MM.1S (cell line): ENCODE data around the gene MIB2.
A peak's percentile ranks its signal among the peaks of the same experiment; 100 is the strongest.

Experiments used
- DNase-seq: peaks from one replicate; pipeline ENCODE4 v3.0.0-alpha.2; 2015
- H2AFZ ChIP-seq: fragments of 300-600 bp; sonication (generic); 2 replicates; pipeline ENCODE4 v1.6.0; 2016; ENCODE audit warnings: antibody characterized with exemption, low read length
- H3F3A ChIP-seq: fragments of 300-600 bp; sonication (generic); 2 replicates; pipeline ENCODE4 v1.6.1; 2016; ENCODE audit warnings: mild to moderate bottlenecking, antibody characterized with exemption, low read length, moderate library complexity, mixed read lengths; ENCODE audit not compliant: insufficient read depth
- H3K27ac ChIP-seq: fragments of 300-600 bp; sonication (generic); 2 replicates; pipeline ENCODE4 v1.5.1; 2016; ENCODE audit warnings: mild to moderate bottlenecking, low read length
- H3K27me3 ChIP-seq: fragments of 300-600 bp; sonication (generic); replicated peaks from 2 replicates; pipeline ENCODE4 v1.6.0; 2016; ENCODE audit warnings: low read length; ENCODE audit not compliant: insufficient read depth
- H3K36me3 ChIP-seq: fragments of 300-600 bp; sonication (generic); replicated peaks from 2 replicates; pipeline ENCODE4 v1.6.1; 2016; ENCODE audit warnings: mild to moderate bottlenecking, low read length, mixed read lengths; ENCODE audit not compliant: insufficient read depth
- H3K4me1 ChIP-seq: fragments of 300-600 bp; sonication (generic); 2 replicates; pipeline ENCODE4 v1.6.1; 2016; ENCODE audit warnings: low read length, mixed read lengths
- H3K4me2 ChIP-seq: fragments of 300-600 bp; sonication (generic); 2 replicates; pipeline ENCODE4 v1.6.0; 2016; ENCODE audit warnings: low read depth, low read length
- H3K4me3 ChIP-seq: fragments of 300-600 bp; sonication (generic); 2 replicates; pipeline ENCODE4 v1.5.1; 2016; ENCODE audit warnings: low read length, mixed read lengths
- H3K79me2 ChIP-seq: fragments of 300-600 bp; sonication (generic); 2 replicates; pipeline ENCODE4 v1.6.1; 2016; ENCODE audit warnings: mixed run types, low read length, mixed read lengths
- H3K9ac ChIP-seq: fragments of 300-600 bp; sonication (generic); 2 replicates; pipeline ENCODE4 v1.6.1; 2016; ENCODE audit warnings: low read length, mixed read lengths
- H3K9me2 ChIP-seq: fragments of 300-600 bp; sonication (generic); replicated peaks from 2 replicates; pipeline ENCODE4 v1.6.1; 2016; ENCODE audit warnings: mild to moderate bottlenecking, low read length, mixed read lengths; ENCODE audit not compliant: insufficient read depth
- H3K9me3 ChIP-seq: fragments of 300-600 bp; sonication (generic); replicated peaks from 2 replicates; pipeline ENCODE4 v1.6.1; 2016; ENCODE audit warnings: mild to moderate bottlenecking, low read length, mixed read lengths; ENCODE audit not compliant: insufficient read depth
- H4K20me1 ChIP-seq: fragments of 300-600 bp; sonication (generic); 2 replicates; pipeline ENCODE4 v1.6.1; 2016; ENCODE audit warnings: mild to moderate bottlenecking, low read length, moderate library complexity, mixed read lengths; ENCODE audit not compliant: insufficient read depth
- CTCF ChIP-seq: fragments of 300-600 bp; sonication (generic); IDR thresholded peaks from 2 replicates; pipeline ENCODE4 v1.5.1; 2016; ENCODE audit warnings: antibody characterized with exemption, low read length, mixed read lengths
- EZH2 ChIP-seq: fragments of 300-600 bp; sonication (generic); optimal IDR thresholded peaks from 2 replicates; pipeline ENCODE3; 2017; ENCODE audit warnings: low read depth, mild to moderate bottlenecking, antibody characterized with exemption, low read length, mixed read lengths
- EZH2phosphoT487 ChIP-seq: fragments of 300-600 bp; sonication (generic); IDR thresholded peaks from 2 replicates; pipeline ENCODE4 v1.6.1; 2018; ENCODE audit warnings: antibody characterized with exemption, low read length

The MIB2 gene

GRCh38 chr1:1601564-1602303 lies 13.6 kb upstream of the MIB2 start:
- Histone ChIP-seq H3K79me2 (no peaks in the 10 kb centered on the region), H3K4me3 (peak overlapping the region; percentile 12; the same call in 1 of the 2 replicates), H3F3A (peaks cover 12% of the 10 kb centered on the region; the same call in 1 of the 2 replicates), H3K27me3 (peaks cover 21% of the 10 kb centered on the region), H3K9me2 (no peaks in the 10 kb centered on the region), H4K20me1 (no peaks in the 10 kb centered on the region), H3K27ac (no peak overlapping the region), H3K4me1 (peaks cover 17% of the 10 kb centered on the region), H3K36me3 (no peaks in the 10 kb centered on the region), H2AFZ (peak overlapping the region; percentile 49; the same call in 1 of the 2 replicates), H3K9ac (peak overlapping the region; percentile 1; the same call in 1 of the 2 replicates), H3K9me3 (no peaks in the 10 kb centered on the region), H3K4me2 (peak overlapping the region; percentile 64)
- TF ChIP-seq CTCF (no peak), EZH2phosphoT487 (no peak), EZH2 (no peak)
- no peak for DNase-seq

- H3K9me3 ChIP-seq = no peaks in the 10 kb centered on the region
- H3K4me1 ChIP-seq = peaks cover 17% of the 10 kb centered on the region
- H3K4me3 ChIP-seq = peak overlapping the region; percentile 12
These were observed 12.9 kb upstream of the MIB2 start for GRCh38 chr1:1602304-1602967.

GRCh38 chr1:1602968-1603506 lies 12.3 kb upstream of the MIB2 start:
- no peaks in the 10 kb centered on the region for H4K20me1 ChIP-seq
- peaks cover 12% of the 10 kb centered on the region; the same call in 1 of the 2 replicates for H3F3A ChIP-seq
- H2AFZ ChIP-seq = 0 out of 2 replicates have a peak overlapping the region, but pooled peaks have one; percentile 49
- no peak for DNase-seq
- H3K4me2 ChIP-seq = peak overlapping the region; percentile 64
- H3K27ac ChIP-seq = no peak overlapping the region
- no peaks in the 10 kb centered on the region for H3K9me3 ChIP-seq
- H3K4me1 ChIP-seq = peaks cover 17% of the 10 kb centered on the region
- H3K36me3 ChIP-seq = no peaks in the 10 kb centered on the region
- H3K9ac ChIP-seq = no peak overlapping the region
- no peaks in the 10 kb centered on the region for H3K9me2 ChIP-seq
- H3K4me3 ChIP-seq = no peak overlapping the region
- peaks cover 10% of the 10 kb centered on the region for H3K27me3 ChIP-seq
- TF ChIP-seq EZH2phosphoT487 = no peak
- no peaks in the 10 kb centered on the region for H3K79me2 ChIP-seq

More at GRCh38 chr1:1602304-1602967, 12.9 kb upstream of the MIB2 start:
- Histone ChIP-seq H3K36me3 (no peaks in the 10 kb centered on the region), H3K27me3 (peaks cover 16% of the 10 kb centered on the region), H2AFZ (peak overlapping the region; percentile 49; the same call in 1 of the 2 replicates), H3K9me2 (no peaks in the 10 kb centered on the region), H3K4me2 (peak overlapping the region; percentile 64), H3K79me2 (no peaks in the 10 kb centered on the region), H4K20me1 (no peaks in the 10 kb centered on the region), H3K27ac (no peak overlapping the region; the same call in 1 of the 2 replicates), H3F3A (peaks cover 12% of the 10 kb centered on the region; the same call in 1 of the 2 replicates), H3K9ac (peak overlapping the region; percentile 1; the same call in 1 of the 2 replicates)
- DNase-seq = peak; percentile 30
- TF ChIP-seq EZH2 = no peak
- TF ChIP-seq EZH2phosphoT487 = no peak
- no peak for TF ChIP-seq CTCF
